HCT116 (cell line): ENCODE results near the gene SERPINB12. TPM values are rescaled to one million over a fixed set of nuclear protein-coding genes. Genes with fewer than 3 reads are reported as not detected.

ENCODE experiments used
- ATAC-seq: fragments of 200-7000 bp; cut with Tn5 transposase; 2 replicates; pipeline ENCODE4 v1.9.1; 2020; ENCODE audit warnings: mild to moderate bottlenecking, moderate library complexity
- BruUV-seq: library from RNA; stranded (reverse); fragments of 400-500 nt; replicated peaks from 2 replicates; lab custom pipeline; 2021; lab: Mats Ljungman, UMichigan
- CTCF ChIA-PET: fragments of 300-600 bp; sonication (Branson Sonifier 250); formaldehyde crosslinking; loops from one replicate; lab custom pipeline; 2021; ENCODE audit warnings: antibody characterized with exemption; lab: Charles Lee
- POLR2A ChIA-PET: fragments of 300-600, 350-600 bp; sonication (Branson Sonifier 250); formaldehyde crosslinking; loops from one replicate; lab custom pipeline; 2021; ENCODE audit warnings: antibody characterized with exemption; lab: Charles Lee
- RAD21 ChIA-PET, 2 experiments: fragments of 300-600 bp; sonication (Branson Sonifier 250); formaldehyde crosslinking; loops; one replicate each; lab custom pipeline; 2023; ENCODE audit warnings: low total read pairs in 2 of 2; ENCODE audit not compliant: uncharacterized antibody in 2 of 2, unreplicated experiment in 2 of 2, low non-redundant PET in 1 of 2; lab: Charles Lee
- DNase-seq: peaks from one replicate; pipeline ENCODE4 v3.0.0-alpha.2; 2010; ENCODE audit warnings: low read depth, low spot score
- H2AFZ ChIP-seq: fragments of 200-600 bp; shearing (Covaris generic), sonication (generic); 2 replicates; pipeline ENCODE4 v1.6.1; 2017; ENCODE audit warnings: low read depth, mixed run types, mixed read lengths, antibody characterized with exemption, low read length; ENCODE audit not compliant: poor library complexity, severe bottlenecking
- H3K27ac ChIP-seq: 2 replicates; pipeline ENCODE4 v1.5.1; 2012; ENCODE audit warnings: low read depth, low read length
- H3K27me3 ChIP-seq: fragments of 200-600 bp; sonication (generic); 2 replicates; pipeline ENCODE4 v1.6.1; 2016; ENCODE audit warnings: mixed run types, low read length, mixed read lengths; ENCODE audit not compliant: insufficient read depth
- H3K36me3 ChIP-seq, 2 experiments: fragments of 200-500 bp in 1 of 2; fragments of 200-600 bp in 1 of 2; sonication (Bioruptor generic) in 1 of 2; sonication (generic) in 1 of 2; 2 replicates each; pipeline versions ENCODE4 v1.5.1 to v1.6.1; 2014 to 2016; ENCODE audit warnings: low read length in 2 of 2, inconsistent platforms in 1 of 2, mixed read lengths in 1 of 2, mixed run types in 1 of 2; ENCODE audit not compliant: insufficient read depth in 2 of 2, control insufficient read depth in 1 of 2
- H3K4me1 ChIP-seq, 2 experiments: fragments of 200-600 bp in 1 of 2; sonication (generic) in 1 of 2; 2 replicates each; pipeline versions ENCODE4 v1.5.1 to v1.6.1; 2012 to 2017; ENCODE audit warnings: low read length in 2 of 2, inconsistent platforms in 1 of 2, mild to moderate bottlenecking in 1 of 2, mixed read lengths in 1 of 2, mixed run types in 1 of 2, moderate library complexity in 1 of 2; ENCODE audit not compliant: insufficient read depth in 2 of 2, control insufficient read depth in 1 of 2
- H3K4me2 ChIP-seq: fragments of 200-600 bp; sonication (generic); 2 replicates; pipeline ENCODE4 v1.6.1; 2017; ENCODE audit warnings: mixed run types, low read length, mixed read lengths
- H3K4me3 ChIP-seq, 2 experiments: fragments of 200-600 bp in 1 of 2; sonication (generic) in 1 of 2; replicated peaks in 1 of 2; 2 replicates each; pipeline ENCODE4 v1.5.1; 2011 to 2016; ENCODE audit warnings: low read length in 2 of 2, control low read depth in 1 of 2, low read depth in 1 of 2, mild to moderate bottlenecking in 1 of 2, mixed read lengths in 1 of 2, mixed run types in 1 of 2
- H3K79me2 ChIP-seq: fragments of 200-600 bp; sonication (generic); 2 replicates; pipeline ENCODE4 v1.6.1; 2017; ENCODE audit warnings: mild to moderate bottlenecking, mixed run types, low read length, moderate library complexity, mixed read lengths; ENCODE audit not compliant: insufficient read depth
- H3K9ac ChIP-seq: fragments of 200-600 bp; sonication (generic); 2 replicates; pipeline ENCODE4 v1.6.1; 2016; ENCODE audit warnings: low read length, mixed read lengths
- H3K9me2 ChIP-seq: fragments of 200-600 bp; sonication (generic), shearing (Covaris generic); 2 replicates; pipeline ENCODE4 v1.6.1; 2017; ENCODE audit warnings: mixed run types, mild to moderate bottlenecking, moderate library complexity; ENCODE audit not compliant: insufficient read depth
- H3K9me3 ChIP-seq, 2 experiments: fragments of 200-500 bp in 1 of 2; fragments of 200-600 bp in 1 of 2; sonication (Bioruptor generic) in 1 of 2; sonication (generic) in 1 of 2; 2 replicates each; pipeline ENCODE4 v1.6.1; 2014 to 2017; ENCODE audit warnings: low read length in 2 of 2, mixed read lengths in 2 of 2, inconsistent platforms in 1 of 2, low read depth in 1 of 2, mild to moderate bottlenecking in 1 of 2, mixed run types in 1 of 2, moderate library complexity in 1 of 2; ENCODE audit not compliant: control insufficient read depth in 1 of 2, insufficient read depth in 1 of 2
- H4K20me1 ChIP-seq: fragments of 200-600 bp; sonication (generic), shearing (Covaris generic); 2 replicates; pipeline ENCODE4 v1.6.1; 2017; ENCODE audit warnings: mixed run types, mild to moderate bottlenecking, moderate library complexity; ENCODE audit not compliant: insufficient read depth
- ATF3 ChIP-seq: IDR thresholded peaks from 2 replicates; pipeline ENCODE4 v1.6.1; 2012
- CTCF ChIP-seq, 3 experiments: fragments of 200-600 bp in 1 of 3; sonication (generic) in 1 of 3; IDR thresholded peaks in 2 of 3; conservative IDR thresholded peaks in 1 of 3; 2 replicates each; pipeline ENCODE4 v1.5.1; 2012 to 2017; ENCODE audit warnings: low read depth in 2 of 3, low read length in 2 of 3, antibody characterized with exemption in 1 of 3, borderline replicate concordance in 1 of 3, control low read depth in 1 of 3, mild to moderate bottlenecking in 1 of 3, mixed read lengths in 1 of 3, mixed run types in 1 of 3, moderate library complexity in 1 of 3; ENCODE audit not compliant: insufficient read depth in 1 of 3
- EGR1 ChIP-seq: IDR thresholded peaks from 2 replicates; pipeline ENCODE4 v1.6.1; 2012; ENCODE audit warnings: low read depth
- EZH2 ChIP-seq: fragments of 200-600 bp; sonication (generic); IDR thresholded peaks from 2 replicates; pipeline ENCODE4 v1.6.1; 2017; ENCODE audit warnings: antibody characterized with exemption, mixed run types
- REST ChIP-seq: IDR thresholded peaks from 2 replicates; pipeline ENCODE4 v1.6.1; 2012; ENCODE audit warnings: low read depth
- SP1 ChIP-seq: IDR thresholded peaks from 2 replicates; pipeline ENCODE4 v1.6.1; 2012; ENCODE audit warnings: low read depth
- TCF7L2 ChIP-seq: IDR thresholded peaks from 2 replicates; pipeline ENCODE4 v1.7.0; 2011; ENCODE audit warnings: borderline replicate concordance, inconsistent platforms; ENCODE audit not compliant: insufficient read depth, insufficient read length; ENCODE audit errors: extremely low read depth
- ZFX ChIP-seq: fragments of 450-650 bp; IDR thresholded peaks from 2 replicates; pipeline ENCODE4 v1.6.1; 2017
- intact Hi-C: fragments of 100-400 bp; cut with micrococcal nuclease; formaldehyde crosslinking; loops from 2 replicates; pipeline ENCODE4 v1.10.0; 2022
- total RNA-seq: library from RNA; stranded (reverse); gene quantifications from one replicate; pipeline ENCODE4 v1.2.1, GENCODE V29; 2021; ENCODE audit not compliant: unreplicated experiment

The SERPINB12 gene
- total RNA-seq, 1 experiment from 2014 or later, result not detected

- TF ChIP-seq TCF7L2 (no peak), ZFX (no peak), ATF3 (no peak), EGR1 (no peak), REST (no peak), CTCF (IDR thresholded peaks at IDR 0.05 in 2 of 3, conservative IDR thresholded peaks at IDR 0.05 in 1 of 3; ENCODE audit: borderline replicate concordance in 1 of 3, insufficient read depth in 1 of 3, low read depth in 2 of 3, low read length in 2 of 3) (no peak), SP1 (no peak)
Measured at GRCh38 chr18:63528863-63529492, 13.2 kb upstream of the SERPINB12 start (continued).

- no peak for ATAC-seq
- Histone ChIP-seq H2AFZ (no peak overlapping the region), H3K9me3 (no peaks in the 10 kb centered on the region), H3K27ac (no peak overlapping the region), H3K27me3 (no peaks in the 10 kb centered on the region), H3K9ac (no peak overlapping the region), H3K9me2 (no peaks in the 10 kb centered on the region), H3K4me3 (no peak overlapping the region), H3K36me3 (no peaks in the 10 kb centered on the region), H3K4me1 (no peaks in the 10 kb centered on the region), H3K4me2 (no peak overlapping the region), H3K79me2 (no peaks in the 10 kb centered on the region), H4K20me1 (no peaks in the 10 kb centered on the region)
- no TSS peak for BruUV-seq
- TF ChIP-seq EZH2, result no peak
- intact Hi-C loops, result no loop called here
- RAD21 ChIA-PET, result no interaction called here
- DNase-seq, result no peak
- POLR2A ChIA-PET, result no interaction called here
- CTCF ChIA-PET, result no interaction called here
Measured at GRCh38 chr18:63532471-63532870, 9.7 kb upstream of the SERPINB12 start.
